K562 (cell line): ENCODE measurements around the gene ITPR1. TPM values are rescaled to one million over a fixed set of nuclear protein-coding genes. Genes with fewer than 3 reads are reported as not detected.

Source experiments
- ATAC-seq: fragments of 200-7000 bp; cut with Tn5 transposase; 3 replicates; pipeline ENCODE4 v1.9.1; 2020; ENCODE audit warnings: moderate library complexity
- BruUV-seq: library from RNA; stranded (reverse); fragments of 400-500 nt; replicated peaks from 2 replicates; lab custom pipeline; 2021; lab: Mats Ljungman, UMichigan
- CTCF ChIA-PET: fragments of 300-600 bp; formaldehyde crosslinking; extraction: SDS; loops from one replicate; lab custom pipeline; 2021; ENCODE audit warnings: low intra/inter-chr PET ratio; lab: Yijun Ruan, JAX
- POLR2A ChIA-PET: fragments of 300-600, 350-650 bp; sonication (Branson Sonifier 250); formaldehyde crosslinking; extraction: SDS; loops from one replicate; lab custom pipeline; 2021; ENCODE audit warnings: antibody characterized with exemption, inconsistent platforms; lab: Yijun Ruan, JAX
- DNase-seq, 4 experiments: peaks; one replicate each; pipeline versions ENCODE4 v3.0.0 to v3.0.0-alpha.2; 2011 to 2018; ENCODE audit warnings: low spot score in 3 of 4, mixed read lengths in 3 of 4; ENCODE audit errors: extremely low read depth in 1 of 4
- FAIRE-seq: peaks from 2 replicates; lab custom pipeline; 2011; peaks lifted over from hg19 to GRCh38; lab: Jason Lieb, UNC
- H2AFZ ChIP-seq: 2 replicates; pipeline ENCODE4 v1.6.0; 2011; ENCODE audit warnings: low read depth, low read length, control low read depth, inconsistent platforms
- H3K27ac ChIP-seq: fragments of 200-600 bp; 3 replicates; pipeline ENCODE4 v1.8.0; 2011; ENCODE audit warnings: low read depth, mild to moderate bottlenecking, control low read depth, inconsistent platforms, low read length, moderate library complexity, mixed read lengths; ENCODE audit errors: extremely low read depth
- H3K27me3 ChIP-seq, 2 experiments: fragments of 300-600 bp in 1 of 2; 2 replicates in 1 of 2; 3 replicates in 1 of 2; pipeline versions ENCODE4 v1.6.0 to v1.8.0; 2011; ENCODE audit warnings: inconsistent platforms in 2 of 2, low read length in 2 of 2, mild to moderate bottlenecking in 1 of 2, mixed read lengths in 1 of 2, moderate library complexity in 1 of 2; ENCODE audit not compliant: control insufficient read depth in 2 of 2, insufficient read depth in 2 of 2
- H3K36me3 ChIP-seq: fragments of 300-600 bp; 3 replicates; pipeline ENCODE4 v1.8.0; 2011; ENCODE audit warnings: mild to moderate bottlenecking, low read length, inconsistent platforms; ENCODE audit not compliant: control insufficient read depth, insufficient read depth
- H3K4me1 ChIP-seq, 2 experiments: fragments of 200-600 bp in 1 of 2; replicated peaks in 1 of 2; 2 replicates in 1 of 2; 3 replicates in 1 of 2; pipeline versions ENCODE4 v1.5.1 to v1.8.0; 2011; ENCODE audit warnings: inconsistent platforms in 2 of 2, low read length in 2 of 2, mild to moderate bottlenecking in 1 of 2, mixed read lengths in 1 of 2, moderate library complexity in 1 of 2; ENCODE audit not compliant: control insufficient read depth in 2 of 2, insufficient read depth in 2 of 2
- H3K4me2 ChIP-seq: 2 replicates; pipeline ENCODE4 v1.6.1; 2011; ENCODE audit warnings: low read length, control low read depth, inconsistent platforms, mixed read lengths; ENCODE audit not compliant: insufficient read depth
- H3K4me3 ChIP-seq: fragments of 200-600 bp; sonication (generic), shearing (Covaris generic); 2 replicates; pipeline ENCODE4 v1.5.1; 2016; ENCODE audit warnings: control low read depth, inconsistent platforms
- H3K79me2 ChIP-seq: fragments of 200-600 bp; 3 replicates; pipeline ENCODE4 v1.8.0; 2011; ENCODE audit warnings: low read length, inconsistent platforms; ENCODE audit not compliant: control insufficient read depth, insufficient read depth
- H3K9ac ChIP-seq, 2 experiments: 2 replicates each; pipeline versions ENCODE4 v1.6.0 to v1.6.1; 2011; ENCODE audit warnings: low read depth in 2 of 2, low read length in 2 of 2, control low read depth in 1 of 2, inconsistent platforms in 1 of 2, mild to moderate bottlenecking in 1 of 2, mixed read lengths in 1 of 2; ENCODE audit not compliant: insufficient read depth in 1 of 2
- H3K9me1 ChIP-seq: one replicate; pipeline ENCODE4 v1.6.0; 2011; ENCODE audit warnings: inconsistent platforms, mild to moderate bottlenecking, low read length, moderate library complexity; ENCODE audit not compliant: control insufficient read depth, insufficient read depth
- H3K9me3 ChIP-seq: replicated peaks from 2 replicates; pipeline ENCODE4 v1.5.1; 2011; ENCODE audit warnings: low read depth, low read length, inconsistent platforms; ENCODE audit not compliant: control insufficient read depth, insufficient read depth
- H4K20me1 ChIP-seq: replicated peaks from 2 replicates; pipeline ENCODE4 v1.6.1; 2011; ENCODE audit warnings: low read length, inconsistent platforms, mixed read lengths; ENCODE audit not compliant: control insufficient read depth, insufficient read depth
- C11orf30 ChIP-seq: fragments of 450-650 bp; IDR thresholded peaks from 2 replicates; pipeline ENCODE4 v1.6.1; 2016; ENCODE audit warnings: low read depth, mild to moderate bottlenecking
- CXXC5 ChIP-seq: fragments of 250-450 bp; sonication (Bioruptor Pico); IDR thresholded peaks from 2 replicates; pipeline ENCODE4 v1.8.0; 2022; ENCODE audit warnings: inconsistent platforms, mild to moderate bottlenecking, moderate library complexity
- ILK ChIP-seq: fragments of 450-650 bp; IDR thresholded peaks from 2 replicates; pipeline ENCODE4 v1.6.1; 2016; ENCODE audit warnings: missing genetic modification characterization, low read depth, mild to moderate bottlenecking, missing compliant biosample characterization, moderate library complexity, borderline replicate concordance
- LCOR ChIP-seq: sonication (generic); formaldehyde crosslinking; IDR thresholded peaks from 2 replicates; pipeline ENCODE4 v1.8.0; 2022; ENCODE audit warnings: mild to moderate bottlenecking, missing genetic modification reagents
- NONO ChIP-seq, 2 experiments: fragments of 200-400 bp in 1 of 2; fragments of 450-650 bp in 1 of 2; formaldehyde crosslinking in 1 of 2; IDR thresholded peaks; 2 replicates each; pipeline ENCODE4 v1.6.1; 2017; ENCODE audit warnings: low read depth in 2 of 2, mild to moderate bottlenecking in 2 of 2, moderate library complexity in 2 of 2, low read length in 1 of 2
- RFX1 ChIP-seq: fragments of 450-650 bp; IDR thresholded peaks from 2 replicates; pipeline ENCODE4 v1.6.1; 2016; ENCODE audit warnings: mild to moderate bottlenecking, moderate library complexity
- TCF7L2 ChIP-seq: fragments of 150-350 bp; IDR thresholded peaks from 2 replicates; pipeline ENCODE4 v1.6.1; 2016; ENCODE audit warnings: low read depth, mild to moderate bottlenecking, low read length, moderate library complexity
- ZNF507 ChIP-seq: conservative IDR thresholded peaks from 2 replicates; pipeline ENCODE4 v1.6.1; 2017; ENCODE audit warnings: missing genetic modification characterization, missing compliant biosample characterization
- ZSCAN29 ChIP-seq: fragments of 450-650 bp; IDR thresholded peaks from 2 replicates; pipeline ENCODE4 v1.6.1; 2017
- WGBS: fragments of 100-300 bp; shearing (Covaris generic); methylation state at CpG from one replicate; pipeline ENCODE4 v1.1.6; 2016; ENCODE audit warnings: low coverage, mixed read lengths; ENCODE audit not compliant: insufficient coverage; ENCODE audit errors: missing lambda C conversion rate; 5-methylcytosine and 5-hydroxymethylcytosine counted together
- in situ Hi-C: fragments of 300-500 bp; cut with MboI; formaldehyde crosslinking; loops from 4 replicates; pipeline ENCODE4 v1.15.0; 2018; ENCODE audit warnings: inconsistent platforms, mixed read lengths
- intact Hi-C: fragments of 100-400 bp; cut with micrococcal nuclease; formaldehyde crosslinking; loops from 2 replicates; pipeline ENCODE4 v1.14.2; 2022
- polyA plus RNA-seq, 8 experiments: library from polyadenylated mRNA; depleted of rRNA in 4 of 8; stranded (reverse) in 5 of 8; unstranded in 3 of 8; fragments of >200 nt; fragmentation: Nextera tagmentation in 2 of 8; fragmentation: Illumina TruSeq in 1 of 8; extraction: Ambion mirVana in 2 of 8; extraction: Trizol in 1 of 8; gene quantifications; 2 replicates each; pipeline versions ENCODE4 v1.2.1 to v1.2.3, GENCODE V29; 2011 to 2014; ENCODE audit warnings: inconsistent platforms in 1 of 8, missing spikeins in 1 of 8
- total RNA-seq, 7 experiments: library from RNA; depleted of rRNA in 6 of 7; stranded (reverse); fragments of >200 nt in 6 of 7; fragmentation: Illumina TruSeq in 2 of 7; extraction: Trizol in 2 of 7; gene quantifications; 2 replicates each; pipeline versions ENCODE4 v1.2.1 to v1.2.3, GENCODE V29; 2011 to 2021; ENCODE audit warnings: low replicate concordance in 1 of 7

The ITPR1 gene
- total and polyA plus RNA-seq, 9 of the 15 experiments (the other 6 are each of a cell fraction or from before 2014, with no cell fraction given), result 22.4 to 40.0 (median 27.4) TPM

GRCh38 chr3:4623421-4623999 is 130.4 kb downstream of the ITPR1 start:
- 45% methylated on average over 4 of the region's 4 CpGs for WGBS
- Histone ChIP-seq H3K4me3 (no peak overlapping the region), H3K79me2 (no peaks in the 10 kb centered on the region), H3K4me2 (no peak overlapping the region), H3K36me3 (no peaks in the 10 kb centered on the region), H3K9ac (no peak overlapping the region), H4K20me1 (no peaks in the 10 kb centered on the region), H3K9me3 (peaks cover 2% of the 10 kb centered on the region), H3K27me3 (no peaks in the 10 kb centered on the region), H3K4me1 (no peaks in the 10 kb centered on the region), H3K9me1 (no peaks in the 10 kb centered on the region), H3K27ac (no peak overlapping the region), H2AFZ (no peak overlapping the region)
- POLR2A ChIA-PET, result interaction anchor here (1.4 kb wide), 1 partner anchor 9 kb away, joined by 3 read pairs; no protein-coding TSS in a partner anchor
- no peak for FAIRE-seq
- CTCF ChIA-PET, result no interaction called here
- no TSS peak for BruUV-seq
- intact Hi-C loops, result no loop called here
- TF ChIP-seq TCF7L2, result no peak
- TF ChIP-seq C11orf30, result no peak
- no peak for TF ChIP-seq CXXC5
- TF ChIP-seq LCOR (CRISPR knock-in tag), result no peak
- no peak for TF ChIP-seq ZSCAN29
- no peak for TF ChIP-seq ILK
- TF ChIP-seq NONO (IDR thresholded peaks at IDR 0.05; ENCODE audit: low read depth in 2 of 2, low read length in 1 of 2), result no peak
- TF ChIP-seq ZNF507 (tag), result 0 out of 2 replicates have a peak, but pooled peaks have one; percentile 14
- TF ChIP-seq RFX1, result peak; percentile 61
- DNase-seq, result no peak
- in situ Hi-C loops, result no loop called here
- ATAC-seq, result no peak
